Pancreas (tissue), 10 donors: ENCODE measurements around the gene FAM210A. TPM values are rescaled to one million over a fixed set of nuclear protein-coding genes. Genes with fewer than 3 reads are reported as not detected.

Experiments used
- ATAC-seq, 4 donors: fragments of 200-7000 bp; cut with Tn5 transposase; one replicate each; pipeline versions ENCODE4 v1.8.0 to v1.9.1; 2020; ENCODE audit warnings: mild to moderate bottlenecking in 4 of 4, moderate library complexity in 4 of 4
- DNase-seq, 6 donors: peaks; one replicate each; pipeline ENCODE4 v3.0.0-alpha.2; 2020
- FAIRE-seq: peaks from 2 replicates; lab custom pipeline; 2012; peaks lifted over from hg19 to GRCh38; lab: Jason Lieb, UNC
- H3K27ac ChIP-seq, 4 donors: fragments of 200-600 bp; sonication (generic); 1 replicate in 3 of 4; 2 replicates in 1 of 4; pipeline versions ENCODE4 v1.5.0 to v1.8.0; 2020
- H3K27me3 ChIP-seq, 4 donors: fragments of 200-600 bp; one replicate each; pipeline ENCODE4 v1.8.0; 2021
- H3K36me3 ChIP-seq, 3 donors: fragments of 200-600 bp; sonication (generic) in 1 of 3; one replicate each; pipeline versions ENCODE4 v1.5.0 to v1.8.0; 2020 to 2021
- H3K4me1 ChIP-seq, 3 donors: fragments of 200-600 bp; one replicate each; pipeline ENCODE4 v1.8.0; 2021
- H3K4me3 ChIP-seq, 4 donors: fragments of 200-600 bp; sonication (generic) in 2 of 4; one replicate each; pipeline versions ENCODE4 v1.5.0 to v1.8.0; 2020 to 2021
- H3K9me3 ChIP-seq, 4 donors: fragments of 200-600 bp; one replicate each; pipeline ENCODE4 v1.8.0; 2021
- WGBS, 2 donors: extraction: QIAGEN DNeasy Blood & Tissue Kit; methylation state at CpG; one replicate each; pipeline ENCODE4 v1.1.7; 2013; 5-methylcytosine and 5-hydroxymethylcytosine counted together
- intact Hi-C, 3 donors: fragments of 100-400 bp; cut with DNase I; formaldehyde crosslinking; loops; one replicate each; pipeline versions ENCODE4 v1.11.1 to v1.14.2; 2022
- polyA plus RNA-seq, 2 donors: library from polyadenylated mRNA; stranded (reverse); fragments of 200-250 nt; gene quantifications; one replicate each; pipeline ENCODE4 v1.2.3, GENCODE V29; 2013
- total RNA-seq, 6 donors: library from RNA; stranded (reverse); fragmentation: NEBNext Ultra II Directional in 4 of 6; extraction: Animal tissue kit (Norgen Biotek cat#: 25700) in 4 of 6; gene quantifications; one replicate each; pipeline versions ENCODE4 v1.2.1 to v1.2.4, GENCODE V29; 2021 to 2023
- TF ChIP-seq, protein P1 (sequence below), 4 donors: fragments of 200-600 bp; sonication (generic) in 3 of 4; IDR thresholded peaks; one replicate each; pipeline versions ENCODE4 v1.5.0 to v1.8.0; 2021; ENCODE audit warnings: antibody characterized with exemption in 4 of 4
- donor health status: healthy with polysubstance abuse.
- donor health status: DM: no; HTN: no; CAD: no; lungs with moderate emphysema.
- donor health status: DM: no; HTN: no; CAD: no.
- donor health status: control.
- donor health status: control.
- donor health status: Bipolar disorder and iron deficiency.
- donor health status: DM: yes; HTN: yes; CAD: no.
- donor health status: DM: no; HTN: no; CAD: no.
- donor health status: DM: no; HTN: no; CAD: no.
- donor health status: DM: yes; HTN: yes; CAD: no.

Gene FAM210A
- total and polyA plus RNA-seq, 8 donors, result 1.5 to 7.2 (median 3.1) TPM

- 69 to 72% methylated on average over 9 of the region's 9 CpGs for WGBS, 2 donors
- no peak for FAIRE-seq
- intact Hi-C loops, result no loop called here
These were observed 108.4 kb downstream of the FAM210A start for GRCh38 chr18:13617826-13618515.

DNA sequence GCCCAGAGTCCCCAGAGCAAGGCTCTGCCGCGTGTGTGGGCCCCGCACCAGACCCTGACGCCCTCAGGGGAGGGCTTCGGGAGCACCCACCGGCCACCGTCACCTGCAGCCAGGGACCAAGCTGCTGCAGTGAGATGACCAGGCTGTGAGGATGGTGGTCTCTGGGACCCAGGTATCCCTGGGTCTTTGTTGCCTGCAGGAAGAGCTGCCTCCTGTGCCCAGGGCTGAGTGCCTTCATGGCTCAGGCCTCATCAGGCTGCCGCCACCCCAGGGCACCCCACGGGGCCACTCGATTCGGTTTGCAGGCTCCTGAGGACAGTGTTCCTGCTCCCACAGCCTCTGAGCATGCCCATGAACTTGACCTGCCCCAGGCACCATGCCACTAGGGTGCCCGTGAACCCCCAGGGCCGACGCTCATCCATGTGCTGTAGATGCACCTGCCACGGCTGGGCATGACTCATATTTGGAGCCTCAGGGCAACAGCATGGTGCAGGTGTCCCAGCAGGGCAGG, 109.8 kb downstream of the FAM210A start:
- no peaks in the 10 kb centered on the region for H3K36me3 ChIP-seq
- ATAC-seq, result no peak
- intact Hi-C loops, result no loop called here
- H3K4me3 ChIP-seq, result no peak overlapping the region
- no peaks in the 10 kb centered on the region for H3K27me3 ChIP-seq
- H3K27ac ChIP-seq, result no peak overlapping the region
- no peaks in the 10 kb centered on the region for H3K9me3 ChIP-seq
- TF ChIP-seq, protein P1, sequence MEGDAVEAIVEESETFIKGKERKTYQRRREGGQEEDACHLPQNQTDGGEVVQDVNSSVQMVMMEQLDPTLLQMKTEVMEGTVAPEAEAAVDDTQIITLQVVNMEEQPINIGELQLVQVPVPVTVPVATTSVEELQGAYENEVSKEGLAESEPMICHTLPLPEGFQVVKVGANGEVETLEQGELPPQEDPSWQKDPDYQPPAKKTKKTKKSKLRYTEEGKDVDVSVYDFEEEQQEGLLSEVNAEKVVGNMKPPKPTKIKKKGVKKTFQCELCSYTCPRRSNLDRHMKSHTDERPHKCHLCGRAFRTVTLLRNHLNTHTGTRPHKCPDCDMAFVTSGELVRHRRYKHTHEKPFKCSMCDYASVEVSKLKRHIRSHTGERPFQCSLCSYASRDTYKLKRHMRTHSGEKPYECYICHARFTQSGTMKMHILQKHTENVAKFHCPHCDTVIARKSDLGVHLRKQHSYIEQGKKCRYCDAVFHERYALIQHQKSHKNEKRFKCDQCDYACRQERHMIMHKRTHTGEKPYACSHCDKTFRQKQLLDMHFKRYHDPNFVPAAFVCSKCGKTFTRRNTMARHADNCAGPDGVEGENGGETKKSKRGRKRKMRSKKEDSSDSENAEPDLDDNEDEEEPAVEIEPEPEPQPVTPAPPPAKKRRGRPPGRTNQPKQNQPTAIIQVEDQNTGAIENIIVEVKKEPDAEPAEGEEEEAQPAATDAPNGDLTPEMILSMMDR (IDR thresholded peaks at IDR 0.05), result no peak
- 84 to 90% methylated on average over 15 of the region's 15 CpGs for WGBS, 2 donors
- DNase-seq, result no peak
- no peaks in the 10 kb centered on the region for H3K4me1 ChIP-seq
- no peak for FAIRE-seq

More at GRCh38 chr18:13617826-13618515, 108.4 kb downstream of the FAM210A start:
- Histone ChIP-seq H3K36me3 (no peaks in the 10 kb centered on the region), H3K4me3 (no peak overlapping the region), H3K9me3 (no peaks in the 10 kb centered on the region), H3K4me1 (no peaks in the 10 kb centered on the region), H3K27ac (no peak overlapping the region), H3K27me3 (no peaks in the 10 kb centered on the region)
- TF ChIP-seq, protein P1 (IDR thresholded peaks at IDR 0.05), result no peak
- ATAC-seq (no peak), DNase-seq (no peak)

DNA sequence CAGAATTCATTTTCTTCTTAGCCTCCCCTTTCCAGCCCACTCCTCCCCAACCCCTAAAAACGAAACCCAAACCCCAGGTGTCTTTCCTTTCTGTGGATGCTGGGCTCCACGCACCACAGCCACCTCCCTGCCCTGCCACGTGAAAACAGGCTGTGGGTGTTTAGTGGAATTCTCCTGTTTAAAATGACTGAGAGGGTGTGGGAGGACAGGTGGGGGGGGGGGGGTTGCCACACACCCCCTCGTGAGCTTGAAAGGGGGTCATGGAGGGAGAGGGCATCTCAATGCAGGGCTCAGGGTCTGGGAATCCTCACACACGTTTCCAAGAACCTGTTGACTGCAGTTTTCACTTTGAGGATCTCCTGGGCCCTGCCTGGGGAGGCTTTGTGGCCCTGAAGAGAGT, 110.3 kb downstream of the FAM210A start:
- H3K36me3 ChIP-seq, result no peaks in the 10 kb centered on the region
- H3K4me1 ChIP-seq, result no peaks in the 10 kb centered on the region
- no peak for DNase-seq
- no peak overlapping the region for H3K27ac ChIP-seq
- intact Hi-C loops, result no loop called here
- no peak for FAIRE-seq
- H3K27me3 ChIP-seq, result no peaks in the 10 kb centered on the region
- H3K4me3 ChIP-seq, result no peak overlapping the region
- TF ChIP-seq, protein P1 (IDR thresholded peaks at IDR 0.05), result no peak
- no peaks in the 10 kb centered on the region for H3K9me3 ChIP-seq
- WGBS, 2 donors, result 58 to 70% methylated on average over 5 of the region's 5 CpGs
- ATAC-seq, result no peak

- Histone ChIP-seq H3K9me3 (no peaks in the 10 kb centered on the region), H3K27ac (no peak overlapping the region), H3K36me3 (no peaks in the 10 kb centered on the region), H3K4me1 (no peaks in the 10 kb centered on the region), H3K27me3 (no peaks in the 10 kb centered on the region), H3K4me3 (no peak overlapping the region)
- ATAC-seq (no peak), DNase-seq (no peak), FAIRE-seq (no peak)
- WGBS, 2 donors, result 76 to 82% methylated on average over 8 of the region's 8 CpGs
- intact Hi-C loops, result no loop called here
- TF ChIP-seq, protein P1 (IDR thresholded peaks at IDR 0.05), result no peak
These were observed 110.9 kb downstream of the FAM210A start for GRCh38 chr18:13615432-13615861.
